GM12892 (cell line): ENCODE measurements around the gene MTIF2.
"Not testable (repeated sequence)": the region's sequence is repeated elsewhere in the genome, so short reads cannot be mapped to it uniquely, and the experiment has no call there.

Experiments
- POLR2A ChIP-seq: IDR thresholded peaks from 2 replicates; pipeline ENCODE4 v1.6.1; 2011; ENCODE audit warnings: low read depth, low read length, control low read depth
- TAF1 ChIP-seq: IDR thresholded peaks from 2 replicates; pipeline ENCODE4 v1.6.1; 2011; ENCODE audit warnings: low read depth, mild to moderate bottlenecking, control low read depth, low read length, borderline replicate concordance

DNA sequence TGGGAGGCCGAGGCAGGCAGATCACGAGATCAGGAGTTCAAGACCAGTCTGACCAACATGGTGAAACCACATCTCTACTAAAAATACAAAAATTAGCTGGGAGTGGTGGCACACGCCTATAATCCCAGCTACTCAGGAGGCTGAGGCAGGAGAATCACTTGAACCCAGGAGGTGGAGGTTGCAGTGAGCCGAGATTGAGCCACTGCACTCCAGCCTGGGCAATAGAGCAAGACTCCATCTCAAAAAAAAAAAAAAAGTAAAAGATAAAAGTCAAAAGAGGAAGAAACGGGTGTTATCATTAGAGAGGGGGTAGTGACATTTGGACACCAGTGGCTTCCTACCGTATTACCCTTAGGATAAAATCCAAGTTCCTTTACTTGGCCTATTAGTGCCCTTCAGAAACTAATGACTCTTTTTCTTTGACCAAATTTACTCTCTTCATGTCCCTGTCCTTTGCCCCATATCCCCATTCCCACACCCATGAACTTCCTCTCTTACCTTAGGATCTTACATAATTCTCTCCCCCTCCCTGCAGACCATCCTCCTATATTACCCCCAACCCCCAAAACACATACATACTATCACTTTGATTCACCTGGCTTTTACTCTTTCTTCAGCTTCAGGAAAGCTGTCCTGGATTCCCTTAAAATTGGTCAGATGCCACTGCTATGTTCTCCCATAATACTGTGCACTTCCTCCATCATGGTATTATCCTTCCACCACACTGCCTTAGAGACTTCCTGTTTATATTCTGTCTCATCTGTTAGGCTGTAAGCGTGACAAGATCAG, 41.4 kb downstream of the MTIF2 start:
- TF ChIP-seq TAF1, POLR2A: not testable (repeated sequence)
